ENCODE data around the gene GPC5.

GPC5 gene

DNA sequence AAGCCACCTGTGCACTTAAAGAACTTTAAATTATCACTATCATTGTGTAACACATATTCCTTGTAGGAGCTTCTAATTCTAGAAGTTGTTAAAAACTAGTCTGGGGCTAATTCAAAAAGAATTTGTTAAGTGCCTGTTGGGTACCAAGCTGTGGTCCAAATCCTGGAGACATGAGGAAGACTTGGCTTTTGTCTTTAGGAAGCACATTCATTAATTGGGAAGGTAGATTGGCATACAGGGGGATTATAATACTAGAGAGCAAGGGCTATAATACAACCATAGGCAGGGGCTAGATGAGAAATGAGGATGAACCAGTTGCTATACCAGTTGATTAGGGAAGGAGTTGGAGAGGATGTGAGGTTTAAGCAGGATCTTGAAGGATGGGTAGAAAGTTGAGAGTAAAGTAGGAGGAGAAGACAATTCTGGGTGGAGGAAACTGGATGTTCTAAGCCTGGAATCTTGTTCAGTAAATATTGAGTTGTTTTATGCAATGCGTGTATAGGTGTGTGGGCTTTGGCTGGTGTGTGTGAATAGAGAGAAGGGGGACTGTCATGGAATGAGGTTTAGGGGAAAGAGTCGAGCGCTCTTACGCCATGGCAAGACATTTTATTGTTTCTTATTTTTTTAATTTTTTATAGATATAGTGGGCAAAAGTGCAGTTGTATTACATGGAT, 350.1 kb downstream of the GPC5 start:
- Histone ChIP-seq H3F3A (ENCODE audit: insufficient read depth) (no peaks in the 10 kb centered on the region), H4K20me1 (ENCODE audit: low read depth, low read length) (no peaks in the 10 kb centered on the region), H3K9me2 (replicated peaks; ENCODE audit: insufficient read depth, low read length) (no peaks in the 10 kb centered on the region), H3K79me2 (ENCODE audit: insufficient read depth, low read length) (no peaks in the 10 kb centered on the region), H2AFZ (ENCODE audit: low read depth, low read length, severe bottlenecking) (no peak overlapping the region), H3K9me3 (ENCODE audit: insufficient read depth, low read length) (no peaks in the 10 kb centered on the region), H3K9ac (ENCODE audit: low read length) (no peak overlapping the region), H3K36me3 (ENCODE audit: low read length) (no peaks in the 10 kb centered on the region), H3K4me2 (ENCODE audit: low read depth, low read length, poor library complexity, severe bottlenecking) (no peak overlapping the region), H3K27ac (ENCODE audit: low read depth, low read length) (no peak overlapping the region), H3K4me3 (ENCODE audit: insufficient read depth, low read length, poor library complexity, severe bottlenecking) (no peak overlapping the region), H3K27me3 (ENCODE audit: low read length) (no peaks in the 10 kb centered on the region)
- no peak for TF ChIP-seq CTCF (IDR thresholded peaks at IDR 0.05; ENCODE audit: insufficient read depth, low read length, poor library complexity, severe bottlenecking)
- TF ChIP-seq EZH2phosphoT487 (conservative IDR thresholded peaks at IDR 0.05; ENCODE audit: low read length): no peak

DNA sequence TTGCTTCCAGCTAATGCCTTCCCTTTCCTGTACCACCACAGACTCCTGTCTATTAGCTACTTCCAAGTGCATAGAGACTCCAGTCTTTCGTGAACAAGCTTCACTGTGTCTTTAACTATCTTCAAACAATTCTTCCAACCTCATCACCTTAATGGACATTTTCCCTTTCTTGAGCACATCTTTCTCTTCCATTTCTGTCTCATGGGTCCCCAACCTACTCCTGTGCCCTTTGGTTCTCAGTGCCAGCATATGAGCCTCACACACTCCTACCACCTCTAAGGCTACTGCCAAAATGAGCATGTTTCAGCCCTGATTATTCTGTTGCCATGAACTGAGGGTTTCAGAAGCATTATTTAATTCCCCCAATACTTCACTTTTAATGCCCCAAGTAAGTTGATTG, 360.3 kb downstream of the GPC5 start:
- no peaks in the 10 kb centered on the region for H3K36me3 ChIP-seq (ENCODE audit: low read length)
- H3K9me2 ChIP-seq (replicated peaks; ENCODE audit: insufficient read depth, low read length): no peaks in the 10 kb centered on the region
- H2AFZ ChIP-seq (ENCODE audit: low read depth, low read length, severe bottlenecking): no peak overlapping the region
- no peak overlapping the region for H3K4me3 ChIP-seq (ENCODE audit: insufficient read depth, low read length, poor library complexity, severe bottlenecking)
- H3K27ac ChIP-seq (ENCODE audit: low read depth, low read length): no peak overlapping the region
- H4K20me1 ChIP-seq (ENCODE audit: low read depth, low read length): no peaks in the 10 kb centered on the region
- TF ChIP-seq CTCF (IDR thresholded peaks at IDR 0.05; ENCODE audit: insufficient read depth, low read length, poor library complexity, severe bottlenecking) (no peak), EZH2phosphoT487 (conservative IDR thresholded peaks at IDR 0.05; ENCODE audit: low read length) (no peak)
- H3K4me2 ChIP-seq (ENCODE audit: low read depth, low read length, poor library complexity, severe bottlenecking): no peak overlapping the region
- H3K9ac ChIP-seq (ENCODE audit: low read length): no peak overlapping the region
- no peaks in the 10 kb centered on the region for H3F3A ChIP-seq (ENCODE audit: insufficient read depth)
- H3K27me3 ChIP-seq (ENCODE audit: low read length): no peaks in the 10 kb centered on the region
- H3K79me2 ChIP-seq (ENCODE audit: insufficient read depth, low read length): no peaks in the 10 kb centered on the region
- no peaks in the 10 kb centered on the region for H3K9me3 ChIP-seq (ENCODE audit: insufficient read depth, low read length)

GRCh38 chr13:91762957-91763356, 364.5 kb downstream of the GPC5 start:
- Histone ChIP-seq H3K4me2 (ENCODE audit: low read depth, low read length, poor library complexity, severe bottlenecking) (no peak overlapping the region), H3K9ac (ENCODE audit: low read length) (no peak overlapping the region), H3K4me3 (ENCODE audit: insufficient read depth, low read length, poor library complexity, severe bottlenecking) (no peak overlapping the region), H3K79me2 (ENCODE audit: insufficient read depth, low read length) (no peaks in the 10 kb centered on the region), H3K27me3 (ENCODE audit: low read length) (no peaks in the 10 kb centered on the region), H4K20me1 (ENCODE audit: low read depth, low read length) (no peaks in the 10 kb centered on the region), H3K27ac (ENCODE audit: low read depth, low read length) (no peak overlapping the region), H3F3A (ENCODE audit: insufficient read depth) (no peaks in the 10 kb centered on the region), H3K9me3 (ENCODE audit: insufficient read depth, low read length) (no peaks in the 10 kb centered on the region), H2AFZ (ENCODE audit: low read depth, low read length, severe bottlenecking) (no peak overlapping the region), H3K36me3 (ENCODE audit: low read length) (no peaks in the 10 kb centered on the region), H3K9me2 (replicated peaks; ENCODE audit: insufficient read depth, low read length) (no peaks in the 10 kb centered on the region)
- TF ChIP-seq CTCF (IDR thresholded peaks at IDR 0.05; ENCODE audit: insufficient read depth, low read length, poor library complexity, severe bottlenecking) (no peak), EZH2phosphoT487 (conservative IDR thresholded peaks at IDR 0.05; ENCODE audit: low read length) (no peak)

All from SU-DHL-6 (cell line).